Measurements from ENCODE around the gene PNKD.
"Not testable (repeated sequence)": the region's sequence is repeated elsewhere in the genome, so short reads cannot be mapped to it uniquely, and the experiment has no call there.

The PNKD gene

DNA sequence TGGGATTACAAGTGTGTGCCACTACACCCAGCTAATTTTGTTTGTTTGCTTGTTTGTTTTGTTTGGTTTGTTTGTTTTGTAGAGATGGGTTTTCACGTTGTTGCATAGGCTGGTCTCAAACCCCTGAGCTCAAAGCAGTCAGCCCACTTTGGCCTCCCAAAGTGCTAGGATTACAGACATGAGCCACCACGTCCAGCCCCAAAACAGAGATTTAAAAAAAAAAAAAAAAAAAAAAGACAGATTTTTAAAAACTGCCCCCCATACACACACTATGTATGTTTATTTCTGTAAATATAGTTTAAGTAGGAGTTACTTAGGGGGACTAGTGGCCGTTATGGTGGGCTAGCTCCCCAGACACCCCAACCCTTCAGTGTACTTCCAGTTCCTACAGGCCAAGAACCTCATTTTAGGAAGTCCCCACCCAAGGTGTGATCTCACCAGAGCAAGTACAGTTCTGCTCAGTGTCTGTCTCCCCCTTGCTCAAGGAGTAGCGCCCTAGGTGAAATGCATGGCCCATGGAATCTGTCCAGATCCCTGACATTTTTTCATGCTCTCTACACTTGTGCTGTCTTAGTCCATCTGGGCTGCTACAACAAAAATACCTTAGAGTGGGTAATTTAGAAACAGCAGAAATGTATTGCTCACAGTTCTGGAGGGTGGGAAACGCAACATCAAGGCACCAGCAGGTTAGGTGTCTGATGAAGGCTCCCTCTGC, 23.6 kb downstream of the PNKD start:
- no peak for DNase-seq

DNA sequence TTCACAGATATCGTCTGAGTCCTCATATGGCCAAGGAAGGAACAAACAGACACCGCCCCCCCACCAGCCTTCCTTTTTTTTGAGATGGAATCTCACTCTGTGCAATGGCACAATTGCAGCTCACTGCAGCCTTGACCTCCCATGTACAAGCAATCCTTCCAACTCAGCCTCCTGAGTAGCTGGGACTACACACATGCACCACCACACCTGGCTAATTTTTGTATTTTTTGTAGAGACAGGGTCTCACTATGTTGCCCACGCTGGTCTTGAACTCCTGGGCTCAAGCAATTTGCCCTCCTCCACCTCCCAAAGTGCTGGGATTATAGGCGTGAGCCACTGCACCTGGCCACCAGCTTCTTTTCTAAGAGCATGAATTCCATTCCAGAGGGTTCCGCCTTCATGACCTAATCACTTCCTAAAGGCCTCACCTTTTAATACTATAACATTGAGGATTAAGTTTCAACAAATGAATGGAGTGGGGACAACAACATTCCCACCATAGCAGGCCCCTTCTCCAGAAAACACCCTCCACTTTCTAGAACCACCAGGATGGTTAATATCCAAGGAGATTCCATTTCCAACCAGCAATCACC, 24.2 kb downstream of the PNKD start:
- no peak for DNase-seq

DNA sequence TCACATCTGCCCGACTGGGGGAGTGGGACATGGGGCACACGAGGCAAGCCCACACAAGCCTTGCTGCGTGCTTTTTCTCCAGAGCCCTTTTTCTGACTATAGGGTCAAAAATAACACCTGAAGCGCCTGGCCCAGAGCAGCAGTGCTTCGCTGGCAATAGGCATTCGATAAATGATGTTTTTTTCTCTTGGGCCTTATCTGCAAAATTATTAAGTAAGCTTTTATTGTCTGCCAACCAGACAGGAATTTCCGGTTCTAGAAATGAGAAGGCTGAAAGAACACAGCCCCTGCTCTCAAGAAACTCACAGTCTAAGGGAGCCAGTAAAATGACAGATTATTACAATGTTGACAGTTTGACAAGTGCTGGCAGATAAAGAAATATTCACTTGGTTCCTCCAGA, 24.7 kb downstream of the PNKD start:
- no peak for DNase-seq

DNA sequence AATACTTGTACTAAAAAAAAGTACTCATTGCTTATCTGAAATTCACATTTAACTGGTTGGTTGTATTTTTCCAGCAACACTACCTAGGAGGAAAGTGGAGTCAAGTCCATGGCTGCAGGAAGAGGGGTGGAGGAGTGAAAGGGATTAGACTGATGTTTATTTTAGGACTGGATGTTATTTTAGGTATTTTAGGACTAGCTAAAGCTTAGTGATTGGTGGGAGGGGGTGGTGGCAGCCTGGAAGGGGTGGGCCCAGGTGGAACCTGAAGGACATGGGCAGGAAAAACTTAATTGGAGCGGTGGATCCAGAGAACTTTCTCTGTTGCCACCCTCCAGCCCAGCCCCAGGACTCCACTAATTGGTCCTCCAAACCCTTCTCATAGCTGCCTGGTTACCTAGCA, 25.9 kb downstream of the PNKD start:
- DNase-seq, result no peak

DNA sequence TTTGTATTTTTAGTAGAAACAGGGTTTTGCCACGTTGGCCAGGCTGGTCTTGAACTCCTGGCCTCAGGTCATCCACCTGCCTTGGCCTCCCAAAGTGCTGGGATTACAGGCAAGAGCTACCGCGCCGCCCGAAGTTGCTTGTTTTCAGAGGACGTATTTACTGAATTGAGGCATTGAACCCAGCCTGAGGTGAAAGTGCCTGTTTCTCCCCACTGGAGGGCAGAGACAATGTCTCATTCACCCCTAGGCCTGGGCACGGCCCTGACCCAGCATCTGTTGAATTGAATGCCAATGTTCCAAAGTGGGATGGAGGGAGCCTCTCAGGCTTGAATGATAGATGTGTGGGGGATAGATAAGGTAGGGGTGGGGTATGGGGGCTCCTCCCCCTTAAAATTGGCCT, 26.5 kb downstream of the PNKD start:
- DNase-seq, result no peak

DNA sequence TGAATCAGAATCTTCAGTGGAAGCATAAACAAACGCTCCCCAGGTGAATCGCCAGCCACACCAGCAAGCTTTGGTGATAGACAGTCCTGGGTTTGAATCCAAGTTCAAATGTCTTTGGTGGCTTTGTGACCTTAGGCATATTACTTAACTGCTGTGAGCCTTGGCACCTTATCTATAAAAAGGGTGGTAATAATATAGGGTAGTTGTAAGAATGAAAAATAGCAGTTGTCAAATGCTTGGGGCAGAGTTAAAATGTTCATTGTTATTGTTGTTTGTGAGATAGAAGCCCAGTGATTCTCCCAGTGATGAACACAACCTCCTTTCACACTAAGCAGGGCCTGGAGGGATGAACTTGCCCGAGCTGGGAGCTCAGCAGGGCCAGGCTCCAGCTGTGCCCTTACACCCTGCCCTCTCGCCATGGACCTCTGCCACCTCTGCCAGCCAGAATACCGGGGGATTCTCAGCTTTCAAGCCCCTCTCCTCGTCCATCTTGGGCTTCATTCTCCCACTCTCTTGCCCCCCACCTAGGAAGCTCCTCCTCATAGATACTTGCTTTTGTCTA, 28.1 kb downstream of the PNKD start:
- no peak for DNase-seq

DNA sequence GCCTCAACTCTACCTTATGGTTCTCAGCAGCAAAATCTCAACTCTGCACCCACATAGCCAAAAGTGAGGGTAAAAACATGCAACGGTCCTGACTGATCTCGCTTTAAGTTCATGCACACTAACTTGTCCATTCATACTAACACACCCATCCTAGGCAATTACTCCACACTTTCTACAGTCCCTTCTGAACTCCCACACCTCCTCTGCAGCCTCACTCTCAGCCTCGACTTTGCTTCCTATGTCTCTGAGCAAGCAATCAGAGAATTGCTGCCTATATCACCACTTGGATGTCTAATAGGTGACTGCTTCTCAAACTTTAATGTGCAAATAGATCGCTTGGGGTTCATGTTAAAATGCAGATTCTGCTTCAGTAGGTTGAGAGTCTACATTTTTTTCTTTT, 29.8 kb downstream of the PNKD start:
- no peak for DNase-seq

DNA sequence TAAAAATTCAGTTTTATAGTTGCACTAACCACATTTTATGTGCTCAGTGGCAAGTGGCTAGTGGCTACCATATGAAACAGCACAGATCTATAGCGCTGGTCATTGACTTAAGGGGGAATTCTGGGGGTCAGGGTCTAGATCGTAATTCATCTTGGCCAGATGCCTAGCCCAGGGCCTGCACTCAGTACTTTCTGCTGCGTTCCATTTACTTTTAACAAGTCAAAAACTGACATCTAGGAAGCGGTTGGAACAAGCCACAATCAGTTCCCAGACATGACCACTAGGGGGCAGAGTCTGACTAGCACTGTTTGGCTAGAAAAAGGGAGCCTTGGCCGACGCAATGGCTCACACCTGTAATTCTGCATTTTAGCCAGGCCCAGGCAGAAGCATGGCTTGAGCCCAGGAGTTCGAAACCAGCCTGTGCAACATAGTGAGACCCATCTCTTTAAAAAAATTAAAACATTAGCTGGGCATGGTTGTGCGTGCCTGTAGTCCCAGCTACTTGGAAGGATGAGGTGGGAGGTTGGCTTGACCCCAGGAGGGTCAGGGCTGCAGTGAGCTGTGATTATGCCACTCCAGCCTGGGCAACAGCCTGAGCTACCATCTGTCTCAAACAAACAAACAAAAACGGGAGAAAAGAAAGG, 31.0 kb downstream of the PNKD start:
- peak; percentile 51 to 79 (median 74) for DNase-seq

DNA sequence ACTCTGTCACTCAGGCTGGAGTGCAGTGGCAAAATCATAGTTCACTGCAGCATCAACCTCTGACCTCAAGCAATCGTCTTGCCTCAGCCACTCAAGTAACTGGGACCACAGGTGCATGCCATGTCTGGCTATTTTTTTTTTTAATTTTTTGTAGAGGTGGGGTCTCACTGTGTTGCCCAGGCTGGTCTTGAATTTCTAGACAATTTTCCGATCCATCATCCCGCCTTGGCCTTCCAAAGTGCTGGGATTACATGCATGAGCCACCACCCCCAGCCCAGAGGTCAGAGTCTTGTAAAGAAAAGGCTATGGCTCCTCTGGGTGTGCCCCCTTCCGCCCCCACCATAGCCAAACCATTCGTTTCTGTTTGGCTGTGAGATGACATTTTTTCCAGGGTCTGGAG, 35.1 kb downstream of the PNKD start:
- DNase-seq, result no peak

DNA sequence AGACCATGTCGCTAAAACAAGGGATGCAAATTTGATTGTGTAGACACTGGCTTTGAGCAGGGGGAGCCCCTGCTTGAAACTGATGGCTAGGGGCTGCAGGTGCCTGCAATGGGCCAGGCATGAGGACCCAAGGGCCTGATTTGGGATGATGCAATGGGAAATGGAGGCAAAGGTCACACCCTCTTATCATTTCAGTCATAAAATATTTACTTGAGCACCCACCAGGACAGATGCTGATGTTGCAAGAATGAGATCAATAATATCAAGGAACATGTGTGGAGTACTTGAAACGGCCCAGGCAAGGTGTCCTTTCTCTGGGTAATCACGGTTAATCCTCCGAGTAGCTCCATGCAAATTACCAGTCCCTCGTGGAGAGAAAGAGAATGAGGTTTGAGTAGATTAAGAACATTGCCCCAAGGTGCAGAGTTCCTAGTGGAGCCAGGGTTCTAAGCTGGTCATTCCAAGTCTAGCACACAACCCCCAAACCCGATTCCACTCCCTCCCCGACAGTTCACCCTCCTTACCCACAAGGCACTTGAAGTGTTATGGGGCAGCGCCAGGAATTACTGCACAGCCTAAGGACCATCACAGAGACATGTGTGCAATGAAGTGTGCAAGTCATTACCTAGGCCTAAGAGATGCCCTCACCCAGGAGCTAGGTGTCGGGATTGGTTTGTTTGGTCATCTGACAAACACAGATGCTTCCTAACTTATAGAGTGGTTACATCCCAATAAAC, 36.0 kb downstream of the PNKD start:
- no peak for DNase-seq

DNA sequence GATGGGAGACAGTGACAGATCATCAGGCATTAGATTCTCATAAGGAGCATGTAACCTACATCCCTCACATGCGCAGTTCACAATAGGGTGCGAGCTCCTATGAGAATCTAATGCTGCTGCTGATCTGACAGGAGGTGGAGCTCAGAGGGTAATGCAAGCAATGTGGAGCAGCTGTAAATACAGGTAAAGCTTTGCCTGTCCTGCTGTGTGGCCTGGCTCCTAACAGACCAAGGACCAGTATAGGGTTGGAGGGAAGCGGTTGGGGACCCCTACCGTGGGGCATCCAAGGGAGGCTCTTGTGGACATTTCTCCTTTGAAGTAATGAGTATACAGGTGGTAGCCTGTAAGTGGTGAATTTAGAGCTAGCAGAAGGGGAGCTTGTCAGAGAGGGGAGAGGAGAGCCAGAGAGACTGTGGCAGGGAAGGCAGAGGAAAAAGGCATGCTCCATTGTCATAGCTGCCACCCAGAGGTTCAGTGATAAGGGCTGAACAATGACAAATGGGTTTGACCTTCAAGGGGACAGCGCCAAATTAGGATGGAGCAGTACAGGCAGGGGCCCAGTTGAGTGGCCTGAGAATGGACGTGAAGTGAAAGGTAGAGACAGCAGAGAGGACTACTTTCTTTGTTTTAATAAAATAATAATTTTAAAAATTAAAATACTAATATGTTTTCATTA, 37.2 kb downstream of the PNKD start:
- DNase-seq, result no peak

DNA sequence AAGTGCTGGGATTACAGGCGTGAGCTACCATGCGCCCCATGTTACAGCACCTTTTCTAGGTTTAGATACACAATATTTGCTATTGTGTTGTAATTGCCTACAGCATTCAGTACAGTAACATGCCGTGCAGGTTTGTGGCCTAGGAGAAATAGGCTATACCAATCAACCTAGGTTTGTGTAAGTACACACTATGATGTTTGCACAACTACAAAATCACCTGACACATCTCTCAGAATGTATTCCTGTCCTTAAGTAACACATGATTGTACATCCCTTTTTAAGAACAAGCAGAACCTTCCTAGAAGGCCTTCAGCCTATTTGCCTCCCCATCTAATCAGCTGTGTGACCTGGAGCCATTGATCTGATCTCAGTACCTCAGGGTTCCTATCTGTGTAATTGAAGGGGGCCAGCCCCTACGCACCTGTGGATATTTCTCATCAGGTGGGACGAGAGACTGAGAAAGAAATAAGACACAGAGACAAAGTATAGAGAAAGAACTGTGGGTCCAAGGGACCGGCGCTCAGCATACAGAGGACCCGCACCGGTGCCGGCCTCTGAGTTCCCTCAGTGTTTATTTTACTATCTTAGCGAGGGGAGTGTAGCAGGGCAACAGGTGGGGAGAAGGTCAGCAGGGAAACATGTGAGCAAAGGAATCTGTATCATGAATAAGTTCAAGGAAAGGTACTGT, 40.7 kb downstream of the PNKD start:
- DNase-seq, result no peak

DNA sequence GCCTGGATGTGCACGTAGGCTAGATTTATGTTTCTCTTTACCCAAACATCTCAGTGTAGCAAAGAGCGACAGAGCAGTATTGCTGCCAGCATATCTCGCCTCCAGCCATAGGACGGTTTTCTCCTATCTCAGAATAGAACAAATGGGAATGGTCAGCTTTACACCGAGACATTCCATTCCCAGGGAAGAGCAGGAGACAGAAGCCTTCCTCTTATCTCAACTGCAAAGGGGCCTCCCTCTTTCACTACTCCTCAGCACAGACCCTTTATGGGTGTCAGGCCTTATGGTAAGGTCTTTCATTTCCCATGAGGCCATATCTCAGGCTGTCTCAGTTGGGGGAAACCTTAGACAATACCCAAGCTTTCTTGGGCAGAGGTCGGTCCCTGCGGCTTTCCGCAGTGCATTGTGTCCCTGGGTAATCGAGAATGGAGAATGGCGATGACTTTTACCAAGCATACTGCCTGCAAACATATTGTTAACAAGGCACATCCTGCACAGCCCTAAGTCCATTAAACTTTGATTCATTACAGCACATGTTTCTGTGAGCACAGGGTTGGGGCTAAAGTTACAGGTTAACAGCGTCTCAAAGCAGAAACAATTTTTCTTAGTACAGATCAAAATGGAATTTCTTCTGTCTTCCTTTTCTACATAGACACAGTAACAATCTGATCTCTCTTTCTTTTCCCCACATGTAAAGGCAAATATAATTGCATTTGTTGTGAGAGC, 41.4 kb downstream of the PNKD start:
- not testable (repeated sequence) for DNase-seq

DNA sequence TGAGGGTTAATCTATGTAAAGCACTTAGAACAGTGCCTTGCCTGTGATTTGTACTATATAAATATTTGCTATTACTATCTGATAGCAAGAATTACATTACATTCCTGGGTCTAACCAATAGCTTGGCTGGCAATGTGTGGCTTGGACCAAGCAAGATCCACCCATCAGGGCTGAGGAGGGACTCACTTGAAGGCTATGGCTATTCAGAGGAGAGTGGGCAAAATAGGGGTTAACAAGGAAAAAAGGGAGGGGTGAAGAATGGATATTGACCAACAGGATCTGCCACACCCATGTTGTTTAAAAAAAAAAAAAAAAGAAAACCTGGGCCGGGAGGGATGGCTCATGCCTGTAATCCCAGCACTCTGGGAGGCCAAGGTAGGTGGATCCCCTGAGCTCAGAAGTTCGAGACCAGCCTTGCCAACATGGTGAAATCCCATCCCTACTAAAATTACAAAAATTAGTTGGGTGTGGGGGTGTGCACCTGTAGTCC, 42.0 kb downstream of the PNKD start:
- DNase-seq, result no peak

DNA sequence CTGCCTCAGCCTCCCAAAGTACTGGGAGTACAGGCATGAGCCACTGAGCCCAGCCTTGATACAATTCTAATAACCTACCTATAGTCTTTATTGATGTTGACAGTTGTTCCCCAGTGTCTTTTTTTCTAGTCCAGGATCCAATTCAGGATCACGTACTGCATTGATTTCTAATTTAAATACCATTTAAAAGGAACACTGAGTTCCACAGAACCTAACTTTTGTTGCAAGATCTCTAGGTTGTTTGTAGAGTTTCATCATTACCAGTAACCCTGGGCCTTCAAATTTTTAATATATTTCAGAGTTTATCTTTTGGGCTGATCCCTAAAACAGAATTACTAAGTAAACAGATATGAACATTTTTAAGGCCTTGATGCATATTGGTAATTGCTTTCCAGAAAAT, 43.0 kb downstream of the PNKD start:
- no peak for DNase-seq

DNA sequence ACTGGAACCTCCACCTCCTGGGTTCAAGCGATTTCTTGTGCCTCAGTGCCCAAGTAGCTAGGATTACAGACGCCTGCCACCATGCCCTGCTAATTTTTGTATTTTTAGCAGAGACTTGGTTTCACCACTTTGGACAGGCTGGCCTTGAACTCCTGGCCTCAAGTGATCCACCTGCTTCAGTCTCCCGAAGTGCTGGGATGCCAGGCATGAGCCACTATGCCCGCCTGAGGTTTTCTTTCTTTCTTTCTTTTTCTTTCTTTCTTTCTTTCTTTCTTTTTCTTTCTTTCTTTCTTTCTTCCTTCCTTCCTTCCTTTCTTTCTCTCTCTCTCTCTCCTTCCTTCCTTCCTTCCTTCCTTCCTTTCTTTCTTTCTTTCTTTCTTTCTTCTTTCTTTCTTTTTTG, 44.4 kb downstream of the PNKD start:
- DNase-seq, result not testable (repeated sequence)

DNA sequence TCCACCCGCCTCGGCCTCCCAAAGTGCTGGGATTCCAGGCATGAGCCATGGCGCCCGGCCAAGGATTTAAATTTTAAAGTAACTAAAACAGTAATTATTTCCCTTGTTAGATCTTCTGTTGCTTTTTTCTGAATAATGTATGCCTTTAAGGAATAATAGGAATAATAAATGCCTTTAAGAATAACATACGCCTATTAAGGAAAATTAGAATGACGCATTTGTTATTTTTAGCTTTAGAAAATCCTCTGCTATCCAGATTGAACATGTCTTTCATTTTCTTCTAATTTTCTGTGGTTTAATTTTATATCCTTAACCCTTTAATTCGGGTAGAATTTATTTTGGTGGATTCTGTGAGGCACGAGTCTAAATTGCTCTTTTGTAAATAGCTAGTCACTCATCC, 45.1 kb downstream of the PNKD start:
- DNase-seq, result no peak

DNA sequence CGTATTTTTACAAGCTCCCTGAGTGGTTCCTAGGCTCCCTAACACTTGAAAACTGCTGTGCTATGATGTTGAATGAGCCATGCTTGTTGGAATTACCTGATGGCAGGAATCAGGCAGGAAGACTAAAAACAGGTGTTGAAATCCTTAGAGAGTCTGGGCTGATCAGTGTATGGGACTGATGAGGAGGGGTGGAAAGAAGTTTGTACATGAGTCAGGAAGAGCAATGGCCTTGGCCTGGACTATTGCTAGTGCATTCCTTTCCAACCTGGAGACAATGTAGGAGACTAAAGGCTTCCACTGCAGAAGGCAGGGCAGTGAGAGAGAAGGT, 46.9 kb downstream of the PNKD start:
- DNase-seq, result no peak

DNA sequence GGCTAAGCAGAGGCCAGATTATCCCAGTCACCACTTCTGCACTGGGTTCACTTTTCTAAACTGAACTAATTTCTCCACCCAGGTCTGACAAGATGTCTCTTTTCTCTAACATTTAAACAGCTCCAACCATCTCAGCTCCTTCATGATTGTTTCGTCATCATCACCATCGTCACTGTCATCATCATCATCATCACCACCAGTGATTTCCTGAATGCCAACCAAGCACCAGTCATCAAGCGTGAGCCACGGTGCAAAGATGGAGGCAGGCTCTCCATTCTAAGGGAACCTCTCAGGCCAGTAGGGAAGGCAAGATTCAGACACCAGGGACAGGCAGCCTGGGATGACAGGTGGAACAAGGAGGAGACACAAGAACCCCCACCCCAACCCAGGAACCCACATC, 47.5 kb downstream of the PNKD start:
- DNase-seq, result no peak

DNA sequence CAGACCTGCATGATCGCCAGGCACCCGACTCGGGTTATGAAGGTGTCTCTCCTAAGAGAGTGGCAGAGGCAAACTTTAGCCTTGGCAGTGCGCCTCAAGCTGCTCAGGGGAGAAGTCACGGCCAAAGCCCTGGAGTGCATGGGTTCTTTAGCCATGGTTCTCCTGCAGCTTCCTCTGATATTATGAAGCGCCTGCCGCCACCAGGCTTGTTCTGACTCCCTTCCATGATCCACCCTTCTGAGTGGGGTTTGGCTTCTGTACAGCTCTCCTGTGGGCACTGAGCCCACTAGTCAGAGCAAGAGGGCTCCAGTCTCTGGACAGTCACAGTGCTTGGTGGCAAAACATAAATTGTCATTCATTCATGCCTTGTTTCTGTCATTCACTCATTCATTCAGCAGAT, 47.9 kb downstream of the PNKD start:
- DNase-seq, result no peak

DNA sequence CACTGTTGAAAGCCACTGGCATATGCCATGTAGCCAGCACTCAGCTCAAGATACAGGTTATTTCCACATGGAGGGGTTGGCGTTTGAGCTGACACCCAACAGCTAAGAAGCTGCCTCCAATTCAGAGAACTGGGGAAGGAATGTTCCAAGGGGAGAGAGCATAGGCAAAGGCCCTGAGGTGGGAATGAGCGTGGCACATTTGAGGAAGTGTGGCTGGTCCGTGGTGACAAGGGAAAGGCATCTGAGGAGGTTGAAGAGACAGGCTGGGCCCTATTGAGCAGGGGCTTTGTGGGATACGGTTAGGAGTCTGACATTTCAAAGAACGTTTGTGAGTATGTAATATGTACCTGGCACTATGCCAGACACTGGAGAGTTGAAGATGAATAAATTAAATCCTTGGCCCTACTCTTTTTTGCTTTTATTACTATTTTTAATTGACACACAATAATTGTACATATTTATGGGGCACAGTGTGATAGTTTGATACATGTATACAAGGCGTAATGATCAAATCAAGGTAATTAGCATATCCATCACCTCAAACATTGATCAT, 49.6 kb downstream of the PNKD start:
- no peak for DNase-seq

All from activated naive CD4-positive, alpha-beta T cell (primary cell).